GM19099 (cell line): ENCODE results near the gene TRNP1.

Experiments
- POLR2A ChIP-seq: IDR thresholded peaks from 3 replicates; pipeline ENCODE4 v1.6.1; 2011; ENCODE audit warnings: low read depth; ENCODE audit not compliant: insufficient read length; ENCODE audit errors: extremely low read depth

Gene TRNP1

GRCh38 chr1:27005648-27006496, 12.4 kb downstream of the TRNP1 start:
- no peak for TF ChIP-seq POLR2A

- TF ChIP-seq POLR2A = no peak
These were observed 13.2 kb downstream of the TRNP1 start for GRCh38 chr1:27006683-27007082.

GRCh38 chr1:27007909-27008582, 14.6 kb downstream of the TRNP1 start:
- no peak for TF ChIP-seq POLR2A

GRCh38 chr1:27009601-27010197, 16.2 kb downstream of the TRNP1 start:
- no peak for TF ChIP-seq POLR2A

- no peak for TF ChIP-seq POLR2A
These were observed 16.9 kb downstream of the TRNP1 start for GRCh38 chr1:27010226-27010994.

GRCh38 chr1:27011058-27011764, 17.7 kb downstream of the TRNP1 start:
- TF ChIP-seq POLR2A = no peak

GRCh38 chr1:27011976-27012563, 18.6 kb downstream of the TRNP1 start:
- no peak for TF ChIP-seq POLR2A

GRCh38 chr1:27015260-27015659, 21.8 kb downstream of the TRNP1 start:
- no peak for TF ChIP-seq POLR2A

GRCh38 chr1:27016376-27016775, 22.9 kb downstream of the TRNP1 start:
- no peak for TF ChIP-seq POLR2A

- no peak for TF ChIP-seq POLR2A
These were observed 23.7 kb downstream of the TRNP1 start for GRCh38 chr1:27017207-27017606.

- TF ChIP-seq POLR2A = no peak
These were observed 24.8 kb downstream of the TRNP1 start for GRCh38 chr1:27018316-27018715.

- no peak for TF ChIP-seq POLR2A
These were observed 28.0 kb downstream of the TRNP1 start for GRCh38 chr1:27021354-27022031.

- no peak for TF ChIP-seq POLR2A
These were observed 32.2 kb downstream of the TRNP1 start for GRCh38 chr1:27025718-27026117.

- no peak for TF ChIP-seq POLR2A
These were observed 33.4 kb downstream of the TRNP1 start for GRCh38 chr1:27026621-27027574.
